ENCODE results near the gene SAMD5.
A peak's percentile ranks its signal among the peaks of the same experiment; 100 is the strongest.

Gene SAMD5

GRCh38 chr6:147479857-147480256, 28.6 kb upstream of the SAMD5 start:
- no peak for TF ChIP-seq CTCF (IDR thresholded peaks at IDR 0.05; ENCODE audit: low read depth, low read length, missing control alignments)
- DNase-seq (ENCODE audit: extremely low read depth, low read depth): no peak
- no peak overlapping the region for H3K4me3 ChIP-seq (replicated peaks; ENCODE audit: low read depth, low read length)

- no peak overlapping the region for H3K4me3 ChIP-seq (replicated peaks; ENCODE audit: low read depth, low read length)
- TF ChIP-seq CTCF (IDR thresholded peaks at IDR 0.05; ENCODE audit: low read depth, low read length, missing control alignments): no peak
- no peak for DNase-seq (ENCODE audit: extremely low read depth, low read depth)
These were observed 21.8 kb upstream of the SAMD5 start for GRCh38 chr6:147486683-147487082.

DNA sequence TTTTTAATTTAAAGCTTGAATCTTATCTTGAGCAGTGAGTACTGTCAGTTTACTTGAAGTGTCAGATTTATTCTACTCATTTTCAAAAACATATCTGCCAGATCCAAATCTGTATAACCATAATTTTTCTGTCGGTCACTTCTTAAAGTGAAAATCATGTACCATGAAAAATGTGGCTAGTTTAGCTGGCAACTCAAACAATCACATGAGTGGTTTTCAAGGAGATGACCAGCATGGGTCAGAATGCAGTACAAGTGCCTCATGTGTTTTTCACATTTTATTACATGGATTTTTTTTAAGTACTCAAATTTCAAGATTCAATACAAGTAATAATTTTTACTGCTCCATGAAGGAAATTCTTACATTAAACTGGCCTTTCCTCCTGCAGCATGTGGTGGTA, 11.0 kb upstream of the SAMD5 start:
- TF ChIP-seq CTCF (IDR thresholded peaks at IDR 0.05; ENCODE audit: low read depth, low read length, missing control alignments): no peak
- no peak overlapping the region for H3K4me3 ChIP-seq (replicated peaks; ENCODE audit: low read depth, low read length)
- no peak for DNase-seq (ENCODE audit: extremely low read depth, low read depth)

GRCh38 chr6:147503587-147503986, 4.9 kb upstream of the SAMD5 start:
- no peak for TF ChIP-seq CTCF (IDR thresholded peaks at IDR 0.05; ENCODE audit: low read depth, low read length, missing control alignments)
- no peak for DNase-seq (ENCODE audit: extremely low read depth, low read depth)
- H3K4me3 ChIP-seq (replicated peaks; ENCODE audit: low read depth, low read length): no peak overlapping the region

GRCh38 chr6:147504848-147505247, 3.6 kb upstream of the SAMD5 start:
- no peak for TF ChIP-seq CTCF (IDR thresholded peaks at IDR 0.05; ENCODE audit: low read depth, low read length, missing control alignments)
- H3K4me3 ChIP-seq (replicated peaks; ENCODE audit: low read depth, low read length): no peak overlapping the region
- no peak for DNase-seq (ENCODE audit: extremely low read depth, low read depth)

DNA sequence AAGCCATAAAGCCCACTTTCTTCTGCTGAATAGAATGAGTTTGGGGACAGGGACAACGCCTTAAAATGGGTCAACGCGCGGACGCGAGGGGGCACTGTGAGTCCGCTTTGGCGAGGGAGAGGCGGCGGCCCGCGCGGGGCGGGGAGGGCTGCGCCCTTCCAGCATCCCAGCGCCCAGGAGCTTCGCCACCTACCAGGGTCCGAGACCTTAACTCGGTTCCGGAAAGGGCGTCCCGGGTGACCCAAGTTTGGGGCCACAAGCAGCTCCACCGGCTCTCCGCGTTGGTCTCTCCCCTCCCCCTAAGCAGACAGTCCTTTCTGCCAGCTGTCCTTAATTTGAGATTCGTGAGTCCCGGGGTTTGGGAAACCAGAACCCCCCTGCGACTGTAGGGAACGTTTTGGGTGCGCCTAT, 1.8 kb upstream of the SAMD5 start:
- TF ChIP-seq CTCF (IDR thresholded peaks at IDR 0.05; ENCODE audit: low read depth, low read length, missing control alignments): peak; percentile 81
- peak overlapping the region; percentile 70 for H3K4me3 ChIP-seq (replicated peaks; ENCODE audit: low read depth, low read length)
- DNase-seq (ENCODE audit: extremely low read depth, low read depth): no peak

Data from HFF-Myc (cell line).